Inflammatory macrophage treated with lipopolysaccharide for 1 hour (primary cell): Measurements from ENCODE around the gene SCFD2.
"Not testable (repeated sequence)": the region's sequence is repeated elsewhere in the genome, so short reads cannot be mapped to it uniquely, and the experiment has no call there.

Experiments used
- DNase-seq, 2 donors: peaks; one replicate each; pipeline ENCODE4 v3.0.0-alpha.2; 2020 to 2022

SCFD2 gene

DNA sequence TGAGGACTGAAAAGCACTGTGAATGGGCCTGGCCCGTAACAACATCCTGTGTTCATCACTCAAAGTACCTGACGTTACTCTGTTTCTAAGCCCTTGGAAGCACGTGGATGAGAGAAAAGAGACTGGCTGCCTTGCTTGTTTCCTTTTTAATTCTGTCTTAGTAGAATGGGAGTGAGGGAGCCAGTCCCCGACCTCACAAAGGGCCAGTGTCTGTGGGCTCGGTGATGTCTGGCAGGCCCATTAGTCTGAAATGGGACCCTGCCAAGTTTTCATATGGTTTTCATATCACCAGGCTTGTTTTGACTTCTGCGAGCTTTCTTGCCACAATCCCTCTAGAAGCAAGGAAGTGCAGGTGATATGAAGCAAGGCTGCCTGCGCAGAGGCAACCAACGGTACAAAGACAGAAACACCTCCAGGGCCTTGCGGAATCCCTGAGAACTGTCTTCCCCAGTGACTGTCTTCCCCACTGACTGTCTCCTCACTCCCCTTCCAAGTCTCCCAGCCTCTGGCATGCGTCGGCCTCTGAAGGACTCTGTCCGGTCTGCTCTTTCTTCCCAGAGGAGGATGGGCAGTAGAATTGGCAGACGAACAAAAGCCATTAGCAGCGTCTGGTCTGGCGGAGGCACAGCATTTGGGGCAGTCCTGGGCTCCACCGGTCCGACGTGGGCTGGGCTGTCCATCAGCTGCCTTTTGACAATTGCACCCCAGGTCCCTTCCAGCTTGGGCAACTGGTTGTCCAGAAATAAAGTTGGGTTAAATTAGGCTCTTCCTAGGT, 524.0 kb downstream of the SCFD2 start:
- no peak for DNase-seq

DNA sequence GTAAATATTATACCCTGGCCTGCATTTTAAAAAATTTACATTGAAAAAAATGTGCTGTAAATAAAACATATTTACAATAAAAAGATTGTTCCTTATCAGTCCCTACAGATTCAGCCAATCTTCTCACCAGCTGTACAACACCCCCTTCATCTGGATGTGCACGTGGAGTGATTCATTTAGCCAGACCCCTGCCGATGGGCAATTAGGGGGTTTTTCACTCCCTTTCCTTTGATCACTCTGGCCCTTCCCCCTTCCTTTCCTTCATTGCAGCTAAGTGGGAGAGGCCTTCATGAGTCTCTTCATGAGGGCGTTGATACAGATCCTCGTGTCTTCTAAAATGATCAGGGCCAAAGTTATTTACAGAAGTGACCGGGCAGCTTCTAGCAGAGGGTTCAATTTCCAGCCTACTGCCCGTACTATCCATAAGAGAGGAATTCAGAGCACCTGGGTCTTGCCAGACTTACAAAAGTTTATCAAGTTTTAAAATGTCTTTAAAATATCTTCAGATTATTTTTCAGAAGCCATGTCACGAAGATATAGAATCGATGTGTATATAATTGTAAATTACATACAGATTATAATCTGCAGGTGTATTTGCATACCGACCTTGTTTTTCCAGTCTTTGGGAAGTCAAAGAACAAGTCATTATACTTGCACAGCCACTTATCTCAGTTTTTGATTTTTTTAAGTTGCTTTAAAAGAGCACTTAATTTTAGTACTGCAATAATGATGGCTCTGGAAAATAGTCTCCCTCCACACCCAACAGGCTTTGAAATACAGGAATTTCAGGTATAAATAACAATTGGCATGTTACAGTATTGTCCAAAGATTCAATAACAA, 525.1 kb downstream of the SCFD2 start:
- DNase-seq, result no peak

GRCh38 chr4:52838729-52839586, 526.9 kb downstream of the SCFD2 start:
- DNase-seq, result no peak

GRCh38 chr4:52837716-52838558, 527.9 kb downstream of the SCFD2 start:
- DNase-seq, result no peak

DNA sequence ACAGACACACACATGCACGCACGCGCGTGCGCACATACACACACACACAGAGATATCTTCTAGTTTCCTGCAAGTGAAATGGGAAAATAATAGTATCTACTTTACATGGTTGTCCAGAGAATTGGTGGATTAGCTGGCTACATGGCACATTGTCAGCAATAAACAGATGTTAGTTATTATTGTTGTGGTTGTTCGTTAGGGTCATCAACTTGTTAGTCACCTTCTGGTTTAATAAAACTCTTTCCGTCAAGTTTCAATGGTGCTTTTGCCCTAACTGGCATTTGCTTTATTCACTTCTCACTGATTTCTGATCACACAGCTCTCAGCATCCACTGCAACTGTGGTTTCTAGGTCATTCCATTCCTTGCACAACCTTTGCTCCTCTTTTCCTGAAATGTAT, 529.2 kb downstream of the SCFD2 start:
- no peak for DNase-seq

DNA sequence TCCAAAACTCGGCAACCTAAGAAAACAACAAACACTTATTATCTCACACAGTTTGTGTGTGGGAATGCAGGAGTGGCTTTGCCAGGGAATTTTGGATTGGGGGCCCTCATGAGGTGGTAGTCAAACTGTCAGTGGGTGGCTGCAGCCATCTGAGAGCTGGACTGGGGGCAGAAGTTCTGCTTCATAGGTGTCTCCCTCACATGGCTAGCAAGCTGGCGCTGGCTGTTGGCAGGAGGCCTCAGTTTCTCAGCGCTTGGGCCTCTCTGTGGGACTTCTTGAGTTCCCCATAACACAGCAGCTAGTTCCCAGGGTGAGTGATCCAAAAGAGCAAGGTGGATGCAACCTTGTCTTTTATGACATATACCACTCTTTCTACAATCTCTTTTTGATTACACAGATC, 529.7 kb downstream of the SCFD2 start:
- DNase-seq, result no peak

GRCh38 chr4:52834641-52835456, 531.0 kb downstream of the SCFD2 start:
- DNase-seq, result not testable (repeated sequence)

DNA sequence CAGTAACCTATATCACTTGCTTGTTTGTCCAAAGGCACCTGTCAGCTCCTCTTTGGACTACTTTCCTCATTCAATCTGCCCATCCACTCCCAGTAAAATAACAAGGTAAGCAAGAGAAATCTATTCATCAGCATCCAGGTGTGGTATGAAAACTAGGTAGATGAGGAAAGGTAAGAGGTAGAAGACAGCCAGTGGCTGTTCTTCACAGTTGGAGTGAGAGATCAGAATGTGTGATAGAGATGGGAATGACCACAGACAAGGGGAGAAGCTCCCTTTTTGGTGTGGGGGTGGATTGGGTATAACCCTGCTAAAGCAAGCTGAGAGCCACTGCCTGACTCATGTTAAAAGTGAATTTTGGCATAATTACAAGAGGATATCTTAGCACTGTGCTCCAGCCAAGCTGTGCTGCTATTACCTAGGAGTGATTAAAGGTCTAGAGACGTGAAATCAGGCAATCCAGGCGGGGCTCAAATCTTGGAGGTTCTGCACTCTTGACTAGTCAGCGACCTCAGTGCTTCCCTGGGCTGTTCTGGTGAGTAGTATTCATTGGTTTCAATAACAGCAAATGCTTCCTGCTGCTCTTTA, 531.8 kb downstream of the SCFD2 start:
- DNase-seq, result no peak

GRCh38 chr4:52825460-52826090, 540.3 kb downstream of the SCFD2 start:
- no peak for DNase-seq

GRCh38 chr4:52824603-52825459, 541.0 kb downstream of the SCFD2 start:
- no peak for DNase-seq

- DNase-seq, result no peak
Observed at GRCh38 chr4:52824270-52824602, 541.6 kb downstream of the SCFD2 start.

DNA sequence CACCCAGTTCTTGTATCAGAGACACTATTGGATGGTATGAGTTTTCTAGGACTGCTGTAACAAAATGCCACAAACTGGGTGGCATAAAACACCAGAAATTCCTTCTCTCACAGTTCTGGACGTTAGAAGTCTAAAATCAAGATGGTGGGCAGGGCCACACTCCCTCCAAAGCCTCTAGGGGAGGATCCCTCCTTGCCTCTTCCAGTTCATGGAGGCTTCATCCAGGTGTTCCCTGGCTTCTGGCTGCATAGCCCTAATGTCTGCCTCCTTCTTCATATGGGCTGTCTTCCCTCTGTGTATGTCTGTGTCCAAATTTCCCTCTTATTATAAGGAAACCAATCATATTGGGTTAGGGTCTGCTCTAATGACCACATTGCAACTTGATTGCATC, 542.2 kb downstream of the SCFD2 start:
- no peak for DNase-seq
